DMS153 (cell line): ENCODE data around the gene KCNG4.
A peak's percentile ranks its signal among the peaks of the same experiment; 100 is the strongest.
"Not testable (repeated sequence)": the region's sequence is repeated elsewhere in the genome, so short reads cannot be mapped to it uniquely, and the experiment has no call there.

Source experiments
- DNase-seq: peaks from one replicate; lab custom pipeline; 2025; lab: John Stamatoyannopoulos, UW

KCNG4 gene

DNA sequence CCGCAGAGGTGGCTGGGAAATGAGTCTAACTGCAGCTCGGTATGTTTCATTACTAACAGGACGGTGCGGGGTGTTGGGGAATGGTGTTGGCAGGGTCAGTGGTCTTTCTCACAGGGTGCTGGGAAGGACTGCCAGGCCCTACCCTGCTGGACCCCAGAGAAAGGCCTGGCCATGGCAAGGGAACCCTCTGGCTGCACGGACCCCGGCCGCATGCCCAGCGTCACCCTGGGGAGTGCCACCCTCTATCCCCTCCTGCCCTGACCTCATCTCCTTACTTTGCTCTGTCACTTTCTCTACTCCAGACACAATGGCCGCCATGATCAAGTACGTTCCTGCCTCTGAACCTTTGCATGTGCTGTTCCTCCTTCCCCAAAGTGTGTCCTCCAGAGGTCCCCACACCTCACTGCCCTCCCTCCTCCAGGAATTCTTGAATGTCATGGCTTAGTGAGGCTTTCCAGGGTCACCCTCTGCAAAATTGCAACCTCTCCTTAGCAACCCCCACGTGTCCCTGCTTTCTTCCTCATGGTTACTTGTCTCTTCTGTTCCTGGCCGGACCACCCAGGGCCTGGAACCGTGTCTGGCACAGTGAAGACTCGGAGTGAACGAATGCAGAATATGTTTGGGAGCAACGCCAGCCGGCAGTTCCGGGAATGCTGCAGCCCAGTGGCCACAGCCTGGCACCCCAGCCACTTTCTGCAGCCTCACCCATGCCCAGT is 33.7 kb downstream of the KCNG4 start:
- no peak for DNase-seq

DNA sequence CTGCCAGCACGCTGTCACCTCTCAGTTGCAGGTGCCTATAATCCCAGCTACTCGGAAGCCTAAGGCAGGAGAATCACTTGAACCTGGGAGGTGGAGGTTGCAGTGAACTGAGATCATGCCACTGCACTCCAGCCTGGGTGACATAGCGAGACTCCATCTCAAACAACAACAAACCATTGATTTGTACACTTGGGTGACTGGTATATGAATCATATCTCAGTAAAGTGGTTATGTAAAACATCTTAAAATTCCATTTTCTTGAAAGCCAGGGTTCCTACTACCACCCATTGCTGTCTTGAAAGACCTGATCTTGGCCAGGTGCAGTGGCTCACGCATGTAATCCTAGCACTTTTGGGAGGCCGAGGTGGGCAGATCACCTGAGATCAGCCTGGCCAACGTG is 34.7 kb downstream of the KCNG4 start:
- not testable (repeated sequence) for DNase-seq

DNA sequence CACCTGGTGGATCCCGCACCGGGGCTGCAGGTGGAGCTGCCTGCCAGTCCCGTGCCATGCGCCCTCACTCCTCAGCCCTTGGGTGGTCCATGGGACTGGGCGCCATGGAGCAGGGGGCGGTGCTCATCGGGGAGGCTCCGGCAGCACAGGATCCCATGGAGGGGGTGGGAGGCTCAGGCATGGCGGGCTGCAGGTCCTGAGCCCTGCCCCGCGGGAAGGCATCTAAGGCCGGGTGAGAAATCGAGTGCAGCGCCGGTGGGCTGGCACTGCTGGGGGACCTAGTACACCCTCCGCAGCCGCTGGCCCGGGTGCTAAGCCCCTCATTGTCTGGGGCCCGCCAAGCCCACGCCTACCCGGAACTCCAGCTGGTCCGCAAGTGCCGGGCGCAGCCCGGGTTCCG is 35.3 kb downstream of the KCNG4 start:
- not testable (repeated sequence) for DNase-seq

DNA sequence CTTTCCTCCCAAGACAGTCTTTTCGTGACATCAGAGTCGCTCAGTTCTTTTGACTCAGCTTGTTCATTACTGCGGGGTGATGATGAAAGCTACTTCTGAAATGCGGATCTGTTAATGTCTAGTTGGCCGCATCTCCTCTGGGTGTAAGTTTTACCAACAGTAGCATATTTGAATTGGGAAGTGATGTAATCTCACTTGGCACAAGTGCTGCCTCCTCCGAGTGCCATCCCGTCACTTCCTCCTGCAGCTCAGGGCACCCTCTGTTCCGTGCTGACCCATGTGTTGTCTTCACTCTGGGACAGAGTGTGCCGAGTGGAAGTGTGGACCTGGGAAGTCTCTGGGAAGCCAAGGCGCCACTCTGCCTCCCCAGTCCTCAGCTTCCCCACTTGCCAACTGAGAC is 40.0 kb downstream of the KCNG4 start:
- no peak for DNase-seq

DNA sequence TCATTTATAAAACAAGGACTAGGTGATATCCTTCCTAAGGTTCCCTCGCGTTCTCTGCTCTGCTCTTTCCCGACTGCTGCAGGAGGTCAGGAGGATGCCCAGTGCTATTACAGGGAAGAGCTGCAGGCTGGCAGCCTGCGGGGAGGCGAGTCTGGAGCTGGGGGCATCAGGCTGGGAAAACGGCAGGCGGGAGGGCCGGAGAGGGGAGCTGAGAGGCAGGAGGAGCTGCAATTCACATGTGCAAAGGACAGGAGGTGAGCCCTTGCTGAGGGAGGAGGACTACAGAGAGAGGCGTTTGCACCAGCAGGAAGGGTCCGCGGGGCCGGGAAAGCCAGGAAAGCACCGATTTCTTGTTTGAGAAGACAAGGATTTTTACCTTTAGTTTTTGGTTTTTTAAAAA is 40.7 kb downstream of the KCNG4 start:
- no peak for DNase-seq

DNA sequence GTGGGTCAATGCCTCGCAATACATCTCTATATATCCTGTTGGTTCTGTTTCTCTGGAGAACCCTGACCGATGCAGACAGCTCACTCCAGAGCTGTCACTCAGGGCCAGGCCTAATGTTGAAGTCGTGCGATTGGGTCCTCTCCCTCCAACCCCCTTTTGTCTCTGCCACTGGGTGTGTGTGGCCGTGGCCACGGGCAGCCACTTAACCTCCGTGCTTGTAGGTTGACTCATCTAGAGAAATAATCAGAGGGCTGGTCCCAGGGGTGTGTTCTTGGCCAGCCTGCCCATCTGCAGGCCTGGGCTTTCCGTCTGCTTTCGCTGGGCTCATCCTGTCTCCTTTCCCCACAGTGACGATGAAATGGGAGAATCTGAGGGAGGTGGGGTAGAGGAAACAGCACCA is 41.4 kb downstream of the KCNG4 start:
- DNase-seq: no peak

DNA sequence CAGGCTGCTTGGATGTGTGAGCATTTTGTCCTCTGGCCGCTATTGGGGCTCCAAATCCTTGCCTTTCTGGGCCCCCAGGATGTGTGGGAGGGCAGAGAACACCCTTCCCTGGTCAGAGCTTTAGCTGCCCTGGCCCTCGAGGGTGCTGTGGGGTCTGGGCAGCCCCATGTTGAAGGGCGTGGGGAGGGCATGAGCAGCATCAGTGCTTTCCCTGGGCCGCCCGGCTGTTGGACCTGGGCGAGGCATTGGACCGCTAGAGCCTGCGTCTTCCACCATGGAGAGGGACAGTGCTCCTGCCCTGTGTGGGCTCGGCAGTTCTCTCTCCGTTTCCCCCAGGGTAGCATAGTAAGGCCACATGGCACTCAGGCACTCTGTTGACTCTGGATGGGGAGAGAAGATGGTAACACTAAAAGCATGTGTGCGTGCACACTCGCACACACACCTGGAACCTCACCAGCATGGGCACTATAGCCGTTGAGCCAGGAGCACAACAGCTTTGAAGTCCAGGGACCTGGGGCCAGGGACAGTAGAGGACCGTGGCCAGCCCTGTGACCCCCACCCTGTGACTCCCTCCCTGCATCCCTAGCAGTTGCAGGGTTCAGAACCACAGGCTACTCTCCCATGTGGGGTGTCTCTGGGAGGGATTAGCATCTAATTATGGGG is 42.2 kb downstream of the KCNG4 start:
- no peak for DNase-seq

DNA sequence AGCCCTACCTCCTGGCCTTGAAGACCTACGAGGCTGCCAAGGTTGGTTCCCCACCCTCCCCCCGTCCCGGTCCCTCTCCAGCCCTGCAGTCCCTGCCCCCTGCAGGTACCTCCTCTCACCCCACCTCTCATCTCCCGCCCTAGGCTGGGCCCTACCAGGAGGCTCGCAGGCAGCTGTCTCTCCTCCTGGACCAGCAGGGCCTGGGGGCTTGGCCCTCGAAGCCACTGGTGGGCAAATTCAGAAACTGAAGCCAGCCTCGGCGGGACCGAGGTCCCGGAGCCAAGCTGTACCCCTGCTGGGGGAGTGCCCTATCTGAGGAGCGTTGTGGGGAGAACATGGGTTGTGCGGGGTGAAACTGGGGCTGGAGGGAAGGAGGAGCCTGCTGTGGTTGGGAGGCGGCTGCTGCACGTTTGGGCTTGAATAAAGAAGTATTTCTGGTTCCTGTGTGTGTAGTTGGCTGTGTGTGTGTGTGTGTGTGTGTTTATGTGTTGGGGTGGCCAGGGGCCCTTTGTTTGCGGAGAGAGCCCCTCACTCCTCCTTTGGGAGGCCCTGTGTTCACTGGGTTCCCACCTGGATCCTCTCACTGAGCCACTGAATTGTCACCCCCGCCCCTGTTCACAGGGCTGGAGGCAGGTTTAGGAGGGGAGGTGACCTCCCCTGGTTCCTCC is 43.0 kb downstream of the KCNG4 start:
- no peak for DNase-seq

DNA sequence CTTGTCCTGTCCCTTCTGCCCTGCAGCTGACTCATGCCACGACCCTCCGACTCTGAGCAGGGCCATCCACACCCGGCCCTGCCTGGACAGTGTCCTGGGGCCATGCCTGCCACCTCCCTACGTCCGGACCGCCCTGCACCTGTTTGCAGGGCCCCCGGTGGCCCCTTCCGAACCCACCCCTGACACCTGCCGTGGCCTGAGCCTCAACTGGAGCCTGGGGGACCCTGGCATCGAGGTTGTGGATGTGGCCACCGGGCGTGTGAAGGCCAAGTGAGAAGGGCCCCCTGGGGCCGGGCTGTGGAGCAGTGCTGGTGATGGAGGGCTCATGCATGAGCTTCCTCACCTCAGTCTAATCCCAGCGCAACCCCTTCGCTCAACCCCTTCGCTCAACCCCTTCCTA is 43.7 kb downstream of the KCNG4 start:
- no peak for DNase-seq

DNA sequence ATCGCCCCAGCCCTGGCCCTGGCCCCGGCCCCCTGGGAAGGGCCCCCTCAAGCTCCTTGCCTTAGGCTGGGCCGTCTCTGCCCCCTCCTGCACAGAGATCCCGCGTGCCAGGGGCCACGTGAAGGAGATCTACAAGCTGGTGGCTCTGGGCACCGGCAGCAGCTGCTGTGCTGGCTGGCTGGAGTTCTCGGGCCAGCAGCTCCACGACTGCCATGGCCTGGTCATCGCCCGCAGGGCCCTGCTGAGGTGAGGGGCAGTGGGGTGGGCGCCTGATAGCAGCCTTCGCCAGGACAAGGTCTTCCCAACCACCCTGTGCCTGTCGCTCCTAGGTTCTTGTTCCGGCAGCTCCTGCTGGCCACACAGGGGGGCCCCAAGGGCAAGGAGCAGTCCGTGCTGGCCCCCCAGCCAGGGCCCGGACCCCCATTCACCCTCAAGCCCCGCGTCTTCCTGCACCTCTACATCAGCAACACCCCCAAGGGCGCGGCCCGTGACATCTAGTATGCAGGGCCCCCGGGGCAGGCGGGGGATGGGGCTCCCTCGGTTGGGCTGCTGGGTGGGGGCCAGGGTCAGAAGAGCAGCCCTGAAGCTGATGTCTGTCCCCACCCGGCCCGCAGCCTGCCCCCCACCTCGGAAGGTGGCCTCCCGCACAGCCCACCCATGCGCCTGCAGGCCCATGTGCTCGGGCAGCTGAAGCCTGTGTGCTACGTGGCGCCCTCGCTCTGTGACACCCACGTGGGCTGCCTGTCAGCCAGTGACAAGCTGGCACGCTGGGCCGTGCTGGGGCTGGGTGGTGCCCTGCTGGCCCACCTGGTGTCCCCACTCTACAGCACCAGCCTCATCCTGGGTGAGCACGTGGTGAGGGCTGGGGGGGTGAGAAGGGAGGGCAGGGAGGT is 44.4 kb downstream of the KCNG4 start:
- DNase-seq: no peak

DNA sequence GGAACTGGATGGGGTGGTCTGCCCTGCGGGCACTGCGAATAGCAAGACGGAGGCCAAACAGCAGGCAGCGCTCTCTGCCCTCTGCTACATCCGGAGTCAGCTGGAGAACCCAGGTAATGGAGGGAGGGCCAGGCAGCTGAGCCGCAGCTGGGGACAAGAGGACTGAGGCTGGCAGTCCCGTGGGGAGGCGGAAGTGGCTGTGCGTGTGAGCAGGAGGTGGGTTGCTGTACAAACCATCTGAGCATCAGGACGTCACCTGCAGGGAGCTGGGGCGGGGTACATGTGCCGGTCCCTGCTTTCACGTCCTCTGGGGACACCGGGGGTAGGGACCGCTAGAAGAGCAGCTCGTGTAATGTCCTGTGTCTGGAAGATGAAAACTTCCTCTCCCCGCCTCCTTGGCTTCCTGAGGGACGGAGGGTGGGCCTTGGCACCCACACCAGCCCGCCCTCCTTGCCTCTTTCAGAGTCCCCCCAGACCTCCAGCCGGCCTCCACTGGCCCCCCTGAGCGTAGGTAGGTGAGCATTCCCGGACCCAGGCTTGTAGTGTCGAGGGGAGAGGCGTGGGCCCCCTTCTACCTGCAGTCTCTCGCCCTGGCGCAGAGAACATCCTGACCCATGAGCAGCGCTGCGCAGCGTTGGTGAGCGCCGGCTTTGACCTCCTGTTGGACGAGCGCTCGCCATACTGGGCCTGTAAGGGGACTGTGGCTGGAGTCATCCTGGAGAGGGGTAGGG is 45.2 kb downstream of the KCNG4 start:
- DNase-seq: peak; percentile 87

DNA sequence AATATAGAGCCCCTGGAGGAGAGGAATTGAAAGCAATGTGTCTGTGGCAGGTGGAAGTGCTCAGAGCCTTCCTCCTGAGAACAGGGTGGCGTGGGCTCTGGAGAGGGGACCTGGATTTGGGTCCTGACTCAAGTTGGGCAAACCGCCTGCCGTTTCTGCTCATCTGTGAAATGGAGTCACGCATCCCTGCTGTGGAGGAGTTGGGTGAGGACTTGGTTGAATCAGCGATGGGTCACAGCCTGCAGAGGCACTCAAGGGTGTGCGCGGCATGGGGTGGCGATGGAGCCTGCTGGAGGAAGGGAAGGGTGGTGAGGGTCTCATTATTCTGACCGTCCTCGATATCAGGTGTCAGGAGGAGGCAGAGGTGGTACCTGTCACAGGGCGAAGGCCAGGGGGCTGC is 45.8 kb downstream of the KCNG4 start:
- DNase-seq: no peak

DNA sequence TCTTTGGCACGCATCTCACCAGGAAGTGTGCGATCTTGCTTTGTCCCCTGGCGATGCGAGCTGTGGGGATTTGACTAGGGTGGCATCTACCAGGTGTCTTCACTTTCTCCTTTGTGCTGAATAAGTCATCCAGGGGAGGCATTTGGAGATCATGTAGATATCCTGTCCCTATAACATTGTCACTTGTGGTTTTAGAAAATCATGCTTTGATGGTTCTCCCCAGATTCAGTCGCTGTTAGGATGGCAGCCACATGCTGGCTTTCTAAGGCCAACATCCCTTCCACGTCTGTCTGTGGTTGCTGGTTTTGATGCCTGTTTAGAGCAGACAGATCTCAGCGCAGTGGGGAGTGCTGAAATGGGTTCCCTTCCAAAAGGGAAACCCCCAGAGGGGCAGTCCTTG is 46.3 kb downstream of the KCNG4 start:
- no peak for DNase-seq

DNA sequence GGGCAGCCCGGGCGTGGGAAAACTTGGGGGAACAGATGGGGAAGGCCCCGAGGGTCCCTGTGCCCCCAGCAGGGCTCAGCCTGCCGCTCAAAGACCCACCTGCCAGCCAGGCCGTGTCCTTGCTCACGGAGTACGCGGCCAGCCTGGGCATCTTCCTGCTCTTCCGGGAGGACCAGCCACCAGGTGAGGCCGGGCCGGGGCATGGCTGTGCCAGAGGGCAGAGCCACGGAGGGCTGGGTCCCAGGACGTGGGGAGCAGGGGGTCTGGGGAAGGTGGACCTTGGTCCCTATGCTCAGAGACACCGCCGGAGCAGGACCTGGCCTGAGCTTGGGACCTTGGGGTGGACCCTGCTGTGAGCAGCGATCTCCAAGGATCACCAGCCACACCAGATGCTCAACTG is 48.3 kb downstream of the KCNG4 start:
- DNase-seq: no peak

DNA sequence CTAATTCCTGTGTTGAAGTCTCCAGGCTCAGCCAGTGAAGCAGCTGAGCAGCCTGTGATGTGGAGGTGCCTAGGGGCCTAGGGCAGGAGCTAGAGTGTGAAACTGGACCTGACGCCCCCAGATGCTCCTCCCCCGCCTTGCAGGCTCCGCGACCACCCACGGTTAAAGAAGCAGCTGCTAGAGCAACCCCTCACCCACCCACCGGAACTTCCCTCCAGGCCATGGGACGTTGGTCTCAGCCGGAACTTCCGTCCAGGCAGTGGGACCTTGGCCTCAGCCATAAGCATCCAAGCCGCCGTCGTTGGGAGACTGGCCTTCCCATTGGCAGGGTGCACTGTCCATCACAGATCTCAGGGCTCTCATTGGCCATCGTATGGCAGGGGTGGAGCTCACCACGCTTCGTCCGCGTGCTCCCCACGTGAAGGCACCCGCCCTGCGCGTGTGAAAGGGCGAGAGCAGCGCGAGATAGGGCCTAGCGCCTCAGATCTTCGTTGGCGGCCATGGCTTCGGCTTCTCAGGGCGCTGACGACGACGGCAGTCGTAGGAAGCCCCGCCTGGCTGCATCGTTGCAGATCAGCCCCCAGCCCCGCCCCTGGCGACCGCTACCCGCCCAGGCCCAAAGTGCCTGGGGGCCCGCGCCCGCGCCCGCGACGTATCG is 49.0 kb downstream of the KCNG4 start, which contains the start of gene ADAD2:
TSS of gene ADAD2 (plus strand) at position 427 of the 658 bp plus-strand sequence. CDS start at position 501, 74 bp downstream.
- DNase-seq: no peak

DNA sequence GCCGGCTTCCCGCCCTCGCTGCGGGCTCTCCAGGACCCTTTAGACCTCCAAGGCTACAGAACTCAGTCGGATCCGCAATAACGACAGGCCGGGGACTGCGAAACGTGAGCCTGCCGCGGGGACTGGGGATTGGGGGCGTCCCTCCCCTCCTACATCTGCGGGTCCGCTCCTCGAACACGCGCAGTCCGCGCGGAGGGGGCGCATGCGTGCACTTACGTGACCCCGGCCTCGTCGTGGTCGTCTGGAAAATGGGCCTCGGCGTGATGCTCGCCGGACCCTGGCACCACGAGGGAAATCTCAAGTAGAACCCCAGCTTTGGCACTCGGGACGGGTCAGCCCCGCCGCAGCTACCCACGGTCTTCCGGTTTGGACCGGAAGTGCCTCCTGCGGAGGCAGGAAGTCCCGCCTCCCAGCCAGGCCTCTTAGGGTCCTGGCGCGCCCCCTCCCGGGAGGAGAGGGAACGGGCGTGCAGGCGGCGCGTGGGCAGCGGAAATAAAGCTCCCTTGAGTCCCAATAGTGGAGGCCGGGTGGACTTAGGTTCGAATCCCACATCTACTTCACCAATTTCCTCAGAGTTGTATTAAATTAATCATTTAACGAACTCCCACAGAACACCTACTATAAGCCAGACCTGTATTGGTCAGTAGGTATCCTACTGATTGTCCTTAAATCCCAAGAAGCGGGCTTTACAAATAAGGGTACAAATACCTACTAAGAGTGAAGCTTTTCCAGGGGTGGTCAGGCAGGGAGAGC is 53.0 kb downstream of the KCNG4 start, which contains the start of gene TAF1C:
TSS of gene TAF1C (minus strand) at position 373 of the 753 bp plus-strand sequence. CDS start 2,069 bp downstream, outside the sequence.
- DNase-seq: peak; percentile 91

DNA sequence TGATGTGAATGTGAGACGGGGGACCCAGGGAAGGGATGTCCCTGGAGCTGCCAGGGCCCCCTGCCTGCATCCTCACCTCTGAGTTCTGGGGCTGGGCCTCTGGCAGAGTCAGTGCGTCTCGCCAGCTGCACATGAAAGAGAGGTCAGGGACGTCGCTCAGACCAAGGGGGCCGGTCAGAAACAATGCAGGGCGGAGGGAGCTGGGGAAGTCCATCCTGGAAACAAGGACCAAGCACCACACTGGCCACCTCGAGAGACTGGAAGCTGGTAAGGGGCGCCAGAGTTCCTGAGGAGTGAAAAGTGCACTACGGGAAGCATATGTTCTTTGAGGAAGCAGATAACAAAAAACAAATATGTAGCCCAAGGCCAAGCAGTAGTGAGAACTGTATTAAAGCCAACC is 55.0 kb downstream of the KCNG4 start:
- DNase-seq: no peak

DNA sequence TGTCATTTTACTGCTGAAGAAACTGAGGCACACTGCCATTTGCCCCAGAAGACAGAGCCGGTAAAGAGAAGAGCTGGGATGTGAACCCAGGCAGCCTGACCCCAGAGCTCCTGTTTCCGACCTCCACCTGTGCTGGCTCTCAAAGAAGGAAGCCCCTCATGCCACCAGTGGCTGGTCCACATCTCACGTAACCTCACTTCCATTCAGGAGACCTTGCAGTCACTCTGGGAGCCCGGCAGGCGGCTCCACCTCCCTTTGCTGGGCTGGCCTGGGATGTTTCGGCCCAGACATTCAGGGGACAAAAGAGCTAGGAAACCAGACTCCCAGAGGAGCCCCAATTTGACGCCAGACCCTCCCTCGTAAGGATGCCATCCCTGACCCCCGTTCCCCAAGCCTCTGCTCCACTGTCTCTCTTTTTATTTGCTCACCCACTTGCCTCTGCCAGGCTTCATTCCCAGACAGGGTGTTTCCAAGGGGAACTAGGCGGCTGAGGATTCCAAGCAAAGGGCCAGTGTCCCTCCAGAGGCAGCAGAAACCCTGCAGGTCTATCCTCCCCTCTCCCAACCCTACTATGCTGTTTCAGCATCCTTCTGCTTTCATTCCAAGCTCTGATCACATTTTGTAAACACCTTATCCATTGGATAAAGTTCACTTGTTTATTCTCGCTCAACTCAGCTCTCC is 55.8 kb downstream of the KCNG4 start:
- no peak for DNase-seq

DNA sequence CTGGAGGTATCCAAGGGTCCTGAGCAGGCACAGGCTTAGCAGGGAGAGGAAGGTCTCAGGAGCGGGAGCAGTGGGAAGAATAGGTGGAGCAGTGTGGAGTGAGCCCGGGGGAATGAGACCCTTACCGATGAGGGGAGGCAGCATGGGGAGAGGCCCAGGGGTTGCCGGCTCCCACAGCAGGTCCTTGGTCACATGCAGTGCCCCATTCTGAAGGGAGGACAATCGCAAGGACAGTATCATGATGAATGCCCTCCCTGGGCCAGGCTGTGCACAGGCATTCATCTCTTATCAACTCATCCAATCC is 56.3 kb downstream of the KCNG4 start:
- no peak for DNase-seq
